Middle frontal gyrus (tissue), 1 donor: ENCODE measurements around the gene FAM83D.

ENCODE experiments used
- DNase-seq: peaks from one replicate; pipeline ENCODE4 v3.0.0-alpha.2; 2015; ENCODE audit warnings: low spot score; ENCODE audit errors: extremely low spot score

Gene FAM83D

GRCh38 chr20:38894091-38894847 is 31.9 kb upstream of the FAM83D start:
- DNase-seq: no peak

DNA sequence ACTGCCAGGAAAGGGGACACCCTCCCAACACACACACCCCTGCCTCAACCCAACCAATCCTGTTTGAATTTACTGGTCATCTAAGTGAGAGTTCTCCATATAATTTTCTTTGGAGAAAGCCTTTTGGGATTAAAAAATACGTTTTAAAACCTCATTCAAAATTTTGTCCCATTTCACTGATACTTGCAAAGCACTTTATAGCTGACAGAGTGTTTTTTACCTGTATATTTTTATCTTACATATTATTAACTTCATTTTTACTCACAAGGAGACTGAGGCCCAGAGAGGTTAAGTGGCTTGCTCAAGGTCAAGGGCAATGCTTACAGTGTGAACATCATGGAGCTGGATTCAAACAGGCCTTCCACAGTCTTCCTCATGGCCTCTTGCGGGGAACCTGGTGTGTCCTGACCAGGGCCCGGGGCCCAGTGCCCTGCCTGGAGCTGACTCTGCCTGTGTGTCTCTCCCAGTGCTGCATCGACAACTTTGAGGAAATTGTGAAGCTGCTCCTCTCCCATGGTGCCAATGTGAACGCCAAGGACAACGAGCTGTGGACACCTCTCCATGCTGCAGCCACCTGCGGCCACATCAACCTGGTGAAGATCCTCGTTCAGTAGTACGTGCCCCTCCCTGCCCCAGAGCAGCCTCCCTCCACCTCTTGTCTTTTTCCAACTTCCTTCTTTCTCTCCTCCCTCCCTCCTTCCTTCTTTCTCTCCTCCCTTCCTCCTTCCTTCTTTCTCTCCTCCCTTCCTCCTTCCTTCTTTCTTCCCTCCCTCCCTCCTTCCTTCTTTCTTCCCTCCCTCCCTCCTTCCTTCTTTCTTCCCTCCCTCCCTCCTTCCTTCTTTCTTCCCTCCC is 30.9 kb upstream of the FAM83D start:
- no peak for DNase-seq

DNA sequence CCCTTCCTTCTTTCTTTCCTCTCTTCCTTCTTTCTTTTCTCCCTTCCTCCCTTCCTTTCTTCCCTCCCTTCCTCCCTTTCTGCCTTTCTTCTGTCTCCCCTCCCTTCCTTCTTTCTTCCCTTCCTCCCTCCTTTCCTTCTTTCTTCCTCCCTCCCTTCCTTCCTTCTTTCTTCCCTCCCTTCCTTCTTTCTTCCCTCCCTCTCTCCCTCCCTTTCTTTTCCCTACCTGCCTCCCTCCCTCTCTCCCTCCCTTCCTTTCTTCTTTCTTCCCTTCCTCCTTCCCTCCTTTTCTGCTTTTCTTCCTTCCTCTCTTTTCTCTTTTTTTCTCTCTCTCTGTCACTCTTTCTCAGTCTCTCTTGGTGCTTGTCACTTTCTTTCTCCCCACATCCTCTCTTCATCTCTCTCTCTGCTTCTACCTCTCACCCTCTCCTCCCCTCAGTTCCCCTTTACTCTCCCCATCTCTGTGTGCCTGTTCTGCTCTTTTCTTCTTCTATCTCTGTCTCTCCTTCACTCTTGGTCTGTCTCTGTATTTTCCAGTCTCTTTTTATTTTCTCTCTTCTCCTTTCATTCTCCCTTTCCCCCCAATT is 30.1 kb upstream of the FAM83D start:
- DNase-seq: no peak

- DNase-seq: no peak
Measured at GRCh38 chr20:38897267-38897666, 28.9 kb upstream of the FAM83D start.

DNA sequence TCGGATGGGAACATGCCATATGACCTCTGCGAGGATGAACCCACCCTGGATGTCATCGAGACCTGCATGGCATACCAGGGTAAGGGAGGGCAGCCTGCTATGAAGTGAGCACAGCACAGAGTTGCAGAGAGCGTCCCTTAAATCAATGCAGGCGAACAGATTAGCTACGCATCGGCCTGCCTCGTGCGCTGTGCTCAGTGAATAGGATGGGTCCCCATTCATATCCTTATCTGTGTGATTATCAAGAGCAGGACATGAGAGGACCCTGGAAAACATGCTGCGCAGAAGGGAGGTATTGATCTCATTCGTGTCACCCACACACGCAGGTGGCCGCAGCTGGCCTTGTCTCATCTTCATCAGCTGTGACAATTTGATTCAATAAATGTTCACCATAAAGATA is 25.6 kb upstream of the FAM83D start:
- no peak for DNase-seq

DNA sequence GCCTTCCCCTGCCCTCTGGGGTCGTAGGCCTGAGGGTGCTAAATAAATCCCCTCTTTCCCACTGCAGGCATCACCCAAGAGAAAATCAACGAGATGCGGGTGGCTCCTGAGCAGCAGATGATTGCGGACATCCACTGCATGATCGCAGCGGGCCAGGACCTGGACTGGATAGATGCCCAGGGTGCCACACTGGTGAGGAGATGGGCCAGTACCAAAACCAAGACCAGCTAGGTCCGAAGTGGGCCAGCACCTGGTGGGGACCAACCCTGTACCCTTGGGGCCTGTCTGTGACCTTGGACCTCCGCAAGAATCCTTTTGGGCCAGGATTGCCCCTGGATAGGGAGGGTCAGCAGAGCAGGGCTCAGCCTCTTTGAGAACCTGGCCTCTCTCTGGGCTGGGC is 23.6 kb upstream of the FAM83D start:
- no peak for DNase-seq

- DNase-seq: no peak
Measured at GRCh38 chr20:38903335-38903734, 22.9 kb upstream of the FAM83D start.

GRCh38 chr20:38905375-38905774 is 20.8 kb upstream of the FAM83D start:
- no peak for DNase-seq

- DNase-seq: no peak
Measured at GRCh38 chr20:38907918-38908677, 18.1 kb upstream of the FAM83D start.

GRCh38 chr20:38915355-38915754 is 10.9 kb upstream of the FAM83D start:
- no peak for DNase-seq

DNA sequence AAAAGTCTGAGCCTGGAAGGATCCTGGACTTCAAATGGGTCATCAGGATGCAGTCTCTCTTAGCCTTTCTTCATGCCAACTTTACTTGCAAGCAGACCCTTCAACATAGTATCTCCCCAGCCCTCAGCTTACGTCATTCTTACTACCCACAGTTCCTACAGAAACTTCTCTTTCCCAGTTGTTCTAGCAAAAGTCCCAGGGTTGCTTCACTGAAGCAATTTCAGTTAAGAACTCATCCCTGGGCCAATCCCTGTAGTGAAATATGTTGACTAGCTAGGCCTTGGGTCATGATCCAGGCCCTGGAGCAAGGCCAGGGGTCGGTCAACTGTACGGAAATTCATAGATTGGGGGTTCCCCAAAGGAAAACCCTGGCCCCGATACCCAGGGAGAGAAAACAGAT is 8.6 kb upstream of the FAM83D start:
- no peak for DNase-seq

GRCh38 chr20:38918172-38918571 is 8.0 kb upstream of the FAM83D start:
- no peak for DNase-seq

- DNase-seq: no peak
Measured at GRCh38 chr20:38919683-38920082, 6.5 kb upstream of the FAM83D start.

GRCh38 chr20:38920411-38920810 is 5.8 kb upstream of the FAM83D start:
- no peak for DNase-seq

- DNase-seq: no peak
Measured at GRCh38 chr20:38920851-38921250, 5.4 kb upstream of the FAM83D start.

GRCh38 chr20:38924718-38925117 is 1.5 kb upstream of the FAM83D start:
- DNase-seq: no peak

DNA sequence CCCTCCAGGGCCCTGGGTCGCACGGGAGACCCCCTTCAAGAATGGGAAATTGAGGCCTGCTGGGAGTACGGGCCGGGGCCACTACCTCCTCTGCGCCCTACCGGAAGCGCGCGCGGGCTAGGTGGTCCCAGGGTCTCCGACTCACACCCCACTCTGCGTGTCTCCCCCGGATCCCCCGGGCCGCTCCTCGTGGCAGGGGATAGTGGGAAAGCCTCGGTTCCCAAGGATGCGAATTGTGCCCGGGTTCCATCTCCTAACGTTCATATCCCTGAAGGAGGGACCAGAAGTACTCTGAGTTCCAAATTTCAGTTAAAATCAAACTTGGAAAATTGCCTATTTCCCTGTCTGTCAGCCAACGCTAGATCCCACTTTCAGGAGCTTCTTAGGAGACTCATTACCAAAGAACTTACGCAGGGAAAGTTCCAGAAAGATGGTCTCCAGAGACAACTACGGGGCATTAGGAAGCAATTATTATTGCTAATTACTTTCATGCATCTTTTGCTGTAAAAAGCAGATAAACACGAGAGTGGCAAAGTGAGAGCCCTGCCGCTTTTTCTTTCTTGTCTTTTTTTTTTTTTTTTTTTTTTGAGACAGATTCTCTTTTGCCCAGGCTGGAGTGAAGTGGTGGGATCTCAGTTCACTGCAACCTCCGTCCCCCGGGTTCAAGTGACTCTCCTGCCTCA is 858 bp downstream of the FAM83D start:
- no peak for DNase-seq

- no peak for DNase-seq
Measured at GRCh38 chr20:38927902-38928578, 1.8 kb downstream of the FAM83D start.

DNA sequence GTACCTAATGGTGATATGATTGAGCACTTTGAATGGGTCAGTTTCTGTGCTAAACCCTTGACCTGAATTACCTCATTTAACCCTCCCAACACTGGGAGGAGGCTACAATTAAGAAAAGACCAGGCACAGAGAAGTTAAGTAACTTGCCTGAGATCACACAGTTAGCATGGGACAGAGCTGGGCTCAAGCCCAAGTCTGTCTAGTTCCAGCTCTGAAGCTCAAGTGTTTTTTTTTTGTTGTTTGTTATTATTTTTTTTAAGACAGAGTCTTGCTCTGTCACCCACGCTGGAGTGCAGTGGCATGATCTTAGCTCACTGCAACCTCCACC is 4.0 kb downstream of the FAM83D start:
- no peak for DNase-seq

DNA sequence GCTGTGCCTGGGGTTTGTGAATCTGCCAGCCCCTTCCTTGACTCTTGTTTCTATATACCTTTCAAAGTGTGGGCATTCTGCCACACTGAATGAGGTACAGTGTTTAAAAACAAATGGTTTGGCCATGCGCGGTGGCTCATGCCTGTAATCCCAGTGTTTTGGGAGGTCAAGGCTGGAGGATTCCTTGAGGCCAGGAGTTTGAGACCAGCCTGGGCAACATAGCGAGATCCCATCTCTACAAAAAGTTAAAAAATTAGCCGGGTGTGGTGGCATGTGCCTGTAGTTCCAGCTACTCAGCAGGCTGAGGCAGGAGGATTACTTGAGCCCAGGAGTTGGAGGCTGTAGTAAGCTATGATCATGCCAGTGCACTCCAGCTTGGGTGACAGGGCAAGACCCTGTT is 5.8 kb downstream of the FAM83D start:
- DNase-seq: no peak
